Neural cell (in vitro differentiated cells): ENCODE data around the gene PRR15L. TPM values are rescaled to one million over a fixed set of nuclear protein-coding genes. Genes with fewer than 3 reads are reported as not detected.
A peak's percentile ranks its signal among the peaks of the same experiment; 100 is the strongest.

ENCODE experiments used
- H2AFZ ChIP-seq: fragments of 200-600, 300-800 bp; sonication (generic), shearing (Covaris generic); 2 replicates; pipeline ENCODE4 v1.6.0; 2014; ENCODE audit warnings: low read depth, mild to moderate bottlenecking, antibody characterized with exemption, low read length, moderate library complexity
- H3F3A ChIP-seq: fragments of 200-600 bp; shearing (Covaris generic); 2 replicates; pipeline ENCODE4 v1.6.1; 2016; ENCODE audit warnings: mild to moderate bottlenecking, moderate library complexity, mixed read lengths, antibody characterized with exemption, low read length; ENCODE audit not compliant: insufficient read depth, poor library complexity, severe bottlenecking
- H3K27ac ChIP-seq: fragments of 200-600, 300-800 bp; sonication (generic), shearing (Covaris generic); 2 replicates; pipeline ENCODE4 v1.5.1; 2014; ENCODE audit warnings: mild to moderate bottlenecking, low read length, moderate library complexity
- H3K27me3 ChIP-seq: fragments of 300-800, 200-600 bp; sonication (generic), shearing (Covaris generic); 2 replicates; pipeline ENCODE4 v1.6.0; 2014; ENCODE audit warnings: mild to moderate bottlenecking, low read depth, low read length, moderate library complexity; ENCODE audit not compliant: insufficient read depth
- H3K36me3 ChIP-seq: fragments of 300-800, 200-600 bp; sonication (generic), shearing (Covaris generic); 2 replicates; pipeline ENCODE4 v1.5.1; 2014; ENCODE audit warnings: mild to moderate bottlenecking, antibody characterized with exemption, low read length, moderate library complexity; ENCODE audit not compliant: insufficient read depth
- H3K4me2 ChIP-seq: fragments of 300-800, 200-600 bp; sonication (generic), shearing (Covaris generic); 2 replicates; pipeline ENCODE4 v1.6.0; 2014; ENCODE audit warnings: mild to moderate bottlenecking, low read length
- H3K4me3 ChIP-seq: fragments of 300-800, 200-600 bp; sonication (generic), shearing (Covaris generic); 2 replicates; pipeline ENCODE4 v1.5.1; 2014; ENCODE audit warnings: mild to moderate bottlenecking, low read length, moderate library complexity
- H3K79me2 ChIP-seq: fragments of 200-600 bp; shearing (Covaris generic); replicated peaks from 2 replicates; pipeline ENCODE4 v1.6.0; 2014; ENCODE audit warnings: mild to moderate bottlenecking, low read length, moderate library complexity; ENCODE audit not compliant: insufficient read depth
- H3K9ac ChIP-seq: fragments of 300-800, 200-600 bp; sonication (generic), shearing (Covaris generic); 2 replicates; pipeline ENCODE4 v1.6.1; 2016; ENCODE audit warnings: mild to moderate bottlenecking, low read length, mixed read lengths
- H3K9me2 ChIP-seq: fragments of 200-600 bp; shearing (Covaris generic); 2 replicates; pipeline ENCODE4 v1.6.1; 2016; ENCODE audit warnings: mild to moderate bottlenecking, low read length, mixed read lengths; ENCODE audit not compliant: insufficient read depth
- H3K9me3 ChIP-seq: fragments of 200-600, 300-800 bp; sonication (generic), shearing (Covaris generic); 2 replicates; pipeline ENCODE4 v1.6.1; 2016; ENCODE audit warnings: mild to moderate bottlenecking, mixed run types, low read length, moderate library complexity, mixed read lengths
- H4K20me1 ChIP-seq: fragments of 200-600 bp; shearing (Covaris generic); 2 replicates; pipeline ENCODE4 v1.6.1; 2016; ENCODE audit warnings: mild to moderate bottlenecking, mixed run types; ENCODE audit not compliant: insufficient read depth
- EP300 ChIP-seq: fragments of 450-650 bp; conservative IDR thresholded peaks from 2 replicates; pipeline ENCODE4 v1.6.1; 2014; ENCODE audit warnings: antibody characterized with exemption, mild to moderate bottlenecking, moderate library complexity; ENCODE audit not compliant: poor library complexity, severe bottlenecking
- EZH2 ChIP-seq: fragments of 200-600, 300-800 bp; shearing (Covaris generic), sonication (generic); IDR thresholded peaks from 2 replicates; pipeline ENCODE4 v1.6.1; 2014; ENCODE audit warnings: antibody characterized with exemption, low read length, borderline replicate concordance, mild to moderate bottlenecking; ENCODE audit not compliant: insufficient read depth, poor library complexity, severe bottlenecking
- MXI1 ChIP-seq: fragments of 450-650 bp; conservative IDR thresholded peaks from 2 replicates; pipeline ENCODE4 v1.6.1; 2014; ENCODE audit warnings: antibody characterized with exemption, mild to moderate bottlenecking; ENCODE audit not compliant: poor library complexity, severe bottlenecking
- POLR2AphosphoS5 ChIP-seq: IDR thresholded peaks from 2 replicates; pipeline ENCODE4 v1.6.1; 2012
- RAD21 ChIP-seq: fragments of 450-650 bp; conservative IDR thresholded peaks from 2 replicates; pipeline ENCODE4 v1.6.1; 2014; ENCODE audit warnings: antibody characterized with exemption, mild to moderate bottlenecking, moderate library complexity
- SMC3 ChIP-seq: fragments of 450-650 bp; conservative IDR thresholded peaks from 2 replicates; pipeline ENCODE4 v1.6.1; 2014; ENCODE audit warnings: antibody characterized with exemption, mild to moderate bottlenecking, moderate library complexity; ENCODE audit not compliant: poor library complexity
- TAF1 ChIP-seq: IDR thresholded peaks from 2 replicates; pipeline ENCODE4 v1.6.1; 2012; ENCODE audit warnings: low read depth
- polyA plus RNA-seq: library from polyadenylated mRNA; depleted of rRNA; stranded (reverse); fragments of >200 nt; gene quantifications from 2 replicates; pipeline ENCODE4 v1.2.3, GENCODE V29; 2014
- TF ChIP-seq, protein P1 (sequence below): fragments of 450-650 bp; IDR thresholded peaks from 2 replicates; pipeline ENCODE4 v1.5.1; 2014; ENCODE audit warnings: antibody characterized with exemption, mild to moderate bottlenecking, moderate library complexity; ENCODE audit not compliant: poor library complexity, severe bottlenecking
- TF ChIP-seq, protein P2 (sequence below): IDR thresholded peaks from 2 replicates; pipeline ENCODE4 v1.6.1; 2012; ENCODE audit warnings: borderline replicate concordance

PRR15L gene
- polyA plus RNA-seq, 1 donor from 2014 or later, result not detected

DNA sequence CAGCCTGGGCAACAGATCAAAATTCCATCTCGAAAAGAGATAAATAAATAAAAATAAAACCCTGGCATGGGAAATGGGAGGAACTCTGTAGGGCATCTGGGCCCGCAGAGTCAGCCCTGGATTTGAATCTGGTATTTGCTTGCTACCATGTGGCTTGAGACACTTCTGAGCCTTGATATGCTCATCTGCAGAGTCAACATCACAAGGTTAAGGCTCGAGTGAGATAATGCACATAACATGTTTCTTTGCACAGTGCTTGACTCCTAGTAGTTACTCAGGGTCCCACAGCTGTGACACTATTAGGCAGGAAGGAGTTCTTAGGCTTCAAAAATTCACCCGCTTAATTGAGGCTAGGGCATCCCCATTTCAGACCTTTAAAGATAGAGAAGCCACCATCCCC, 34.5 kb upstream of the PRR15L start:
- H3F3A ChIP-seq, result no peaks in the 10 kb centered on the region
- no peaks in the 10 kb centered on the region for H3K9me3 ChIP-seq
- H3K4me3 ChIP-seq, result no peak overlapping the region
- no peak for TF ChIP-seq TAF1
- TF ChIP-seq POLR2AphosphoS5, result no peak
- TF ChIP-seq MXI1, result no peak
- no peaks in the 10 kb centered on the region for H3K36me3 ChIP-seq
- no peaks in the 10 kb centered on the region for H3K79me2 ChIP-seq
- peak overlapping the region; percentile 13 for H3K9ac ChIP-seq
- H3K27ac ChIP-seq, result peak overlapping the region; percentile 11
- no peaks in the 10 kb centered on the region for H3K27me3 ChIP-seq
- H3K4me2 ChIP-seq, result no peak overlapping the region
- H2AFZ ChIP-seq, result no peak overlapping the region
- H4K20me1 ChIP-seq, result no peaks in the 10 kb centered on the region
- H3K9me2 ChIP-seq, result no peaks in the 10 kb centered on the region

DNA sequence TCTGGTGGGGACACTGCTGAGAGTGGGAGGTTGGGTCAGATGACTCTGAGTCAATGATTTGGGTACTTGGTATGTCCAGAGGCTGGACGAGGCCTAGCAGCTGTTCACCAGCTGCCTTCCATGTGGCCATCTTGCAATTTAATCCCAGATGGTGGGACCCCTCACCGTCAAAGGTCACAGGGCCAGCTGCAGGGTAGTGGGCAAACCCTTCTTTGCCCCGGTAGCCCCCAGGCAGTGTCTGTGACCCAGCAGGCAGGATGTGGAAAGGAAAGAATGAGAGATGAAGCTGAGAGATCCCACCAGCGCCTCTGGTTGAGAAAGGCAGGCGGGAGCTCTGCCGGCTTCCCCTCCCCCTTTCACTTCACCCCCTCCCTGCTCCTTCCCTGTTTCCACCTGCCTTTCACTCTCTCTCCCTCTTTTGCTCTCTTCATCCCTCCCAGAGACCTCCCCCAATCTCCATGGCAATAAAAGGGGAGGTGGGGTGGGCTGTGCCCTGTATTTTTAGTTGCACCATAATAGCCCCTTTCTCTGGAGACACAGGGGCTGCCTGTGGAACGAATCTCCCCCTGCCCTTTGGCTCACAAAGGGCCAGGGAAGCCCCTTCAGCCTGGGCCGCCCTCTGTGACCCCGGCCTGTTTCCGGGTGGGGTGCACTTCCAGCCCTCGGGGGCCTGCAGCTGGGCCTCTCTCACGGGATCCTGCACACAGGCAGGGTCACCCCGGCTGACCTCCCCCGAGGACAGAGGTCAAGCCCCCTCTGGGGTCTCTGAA, 33.5 kb upstream of the PRR15L start:
- peak overlapping the region; percentile 46 for H3K9ac ChIP-seq
- H3K9me3 ChIP-seq, result no peaks in the 10 kb centered on the region
- no peaks in the 10 kb centered on the region for H3K9me2 ChIP-seq
- no peaks in the 10 kb centered on the region for H3K79me2 ChIP-seq
- no peaks in the 10 kb centered on the region for H3K36me3 ChIP-seq
- no peaks in the 10 kb centered on the region for H4K20me1 ChIP-seq
- no peaks in the 10 kb centered on the region for H3K27me3 ChIP-seq
- TF ChIP-seq, protein P1, sequence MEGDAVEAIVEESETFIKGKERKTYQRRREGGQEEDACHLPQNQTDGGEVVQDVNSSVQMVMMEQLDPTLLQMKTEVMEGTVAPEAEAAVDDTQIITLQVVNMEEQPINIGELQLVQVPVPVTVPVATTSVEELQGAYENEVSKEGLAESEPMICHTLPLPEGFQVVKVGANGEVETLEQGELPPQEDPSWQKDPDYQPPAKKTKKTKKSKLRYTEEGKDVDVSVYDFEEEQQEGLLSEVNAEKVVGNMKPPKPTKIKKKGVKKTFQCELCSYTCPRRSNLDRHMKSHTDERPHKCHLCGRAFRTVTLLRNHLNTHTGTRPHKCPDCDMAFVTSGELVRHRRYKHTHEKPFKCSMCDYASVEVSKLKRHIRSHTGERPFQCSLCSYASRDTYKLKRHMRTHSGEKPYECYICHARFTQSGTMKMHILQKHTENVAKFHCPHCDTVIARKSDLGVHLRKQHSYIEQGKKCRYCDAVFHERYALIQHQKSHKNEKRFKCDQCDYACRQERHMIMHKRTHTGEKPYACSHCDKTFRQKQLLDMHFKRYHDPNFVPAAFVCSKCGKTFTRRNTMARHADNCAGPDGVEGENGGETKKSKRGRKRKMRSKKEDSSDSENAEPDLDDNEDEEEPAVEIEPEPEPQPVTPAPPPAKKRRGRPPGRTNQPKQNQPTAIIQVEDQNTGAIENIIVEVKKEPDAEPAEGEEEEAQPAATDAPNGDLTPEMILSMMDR, result peak; percentile 26
- TF ChIP-seq SMC3, result peak; percentile 32
- peak; percentile 16 for TF ChIP-seq EP300
- TF ChIP-seq POLR2AphosphoS5, result peak; percentile 6
- TF ChIP-seq, protein P2, sequence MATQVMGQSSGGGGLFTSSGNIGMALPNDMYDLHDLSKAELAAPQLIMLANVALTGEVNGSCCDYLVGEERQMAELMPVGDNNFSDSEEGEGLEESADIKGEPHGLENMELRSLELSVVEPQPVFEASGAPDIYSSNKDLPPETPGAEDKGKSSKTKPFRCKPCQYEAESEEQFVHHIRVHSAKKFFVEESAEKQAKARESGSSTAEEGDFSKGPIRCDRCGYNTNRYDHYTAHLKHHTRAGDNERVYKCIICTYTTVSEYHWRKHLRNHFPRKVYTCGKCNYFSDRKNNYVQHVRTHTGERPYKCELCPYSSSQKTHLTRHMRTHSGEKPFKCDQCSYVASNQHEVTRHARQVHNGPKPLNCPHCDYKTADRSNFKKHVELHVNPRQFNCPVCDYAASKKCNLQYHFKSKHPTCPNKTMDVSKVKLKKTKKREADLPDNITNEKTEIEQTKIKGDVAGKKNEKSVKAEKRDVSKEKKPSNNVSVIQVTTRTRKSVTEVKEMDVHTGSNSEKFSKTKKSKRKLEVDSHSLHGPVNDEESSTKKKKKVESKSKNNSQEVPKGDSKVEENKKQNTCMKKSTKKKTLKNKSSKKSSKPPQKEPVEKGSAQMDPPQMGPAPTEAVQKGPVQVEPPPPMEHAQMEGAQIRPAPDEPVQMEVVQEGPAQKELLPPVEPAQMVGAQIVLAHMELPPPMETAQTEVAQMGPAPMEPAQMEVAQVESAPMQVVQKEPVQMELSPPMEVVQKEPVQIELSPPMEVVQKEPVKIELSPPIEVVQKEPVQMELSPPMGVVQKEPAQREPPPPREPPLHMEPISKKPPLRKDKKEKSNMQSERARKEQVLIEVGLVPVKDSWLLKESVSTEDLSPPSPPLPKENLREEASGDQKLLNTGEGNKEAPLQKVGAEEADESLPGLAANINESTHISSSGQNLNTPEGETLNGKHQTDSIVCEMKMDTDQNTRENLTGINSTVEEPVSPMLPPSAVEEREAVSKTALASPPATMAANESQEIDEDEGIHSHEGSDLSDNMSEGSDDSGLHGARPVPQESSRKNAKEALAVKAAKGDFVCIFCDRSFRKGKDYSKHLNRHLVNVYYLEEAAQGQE, result no peak
- TF ChIP-seq MXI1, result no peak
- no peak overlapping the region for H2AFZ ChIP-seq
- H3K27ac ChIP-seq, result peak overlapping the region; percentile 65
- H3K4me2 ChIP-seq, result peak overlapping the region; percentile 28
- peak overlapping the region; percentile 44 for H3K4me3 ChIP-seq
- no peaks in the 10 kb centered on the region for H3F3A ChIP-seq

DNA sequence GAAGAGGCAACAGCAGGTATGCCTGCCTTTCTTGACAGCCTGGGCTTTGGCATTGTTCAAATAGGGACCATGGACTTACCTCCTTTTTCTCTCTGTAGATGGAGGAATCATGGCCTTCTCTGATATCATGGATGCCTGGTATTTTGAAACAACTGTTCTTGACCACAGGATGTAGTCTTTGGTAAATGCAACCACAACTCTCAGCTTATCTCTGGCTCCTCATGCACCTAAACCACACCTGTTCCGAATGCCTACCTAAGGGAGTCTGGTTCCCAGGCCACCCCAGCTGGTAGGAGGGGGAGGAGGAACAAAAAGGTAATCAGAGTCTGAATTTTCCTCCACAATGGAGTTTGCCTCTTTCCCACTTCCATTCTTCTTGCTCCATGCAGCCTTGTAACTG, 32.0 kb upstream of the PRR15L start:
- H3K9ac ChIP-seq, result no peak overlapping the region
- no peaks in the 10 kb centered on the region for H3K79me2 ChIP-seq
- no peaks in the 10 kb centered on the region for H3F3A ChIP-seq
- H3K4me3 ChIP-seq, result peak overlapping the region; percentile 40
- TF ChIP-seq MXI1 (no peak), RAD21 (no peak), EZH2 (no peak)
- TF ChIP-seq, protein P1, result no peak
- H3K36me3 ChIP-seq, result no peaks in the 10 kb centered on the region
- H2AFZ ChIP-seq, result no peak overlapping the region
- peak overlapping the region; percentile 32 for H3K4me2 ChIP-seq
- H3K9me2 ChIP-seq, result no peaks in the 10 kb centered on the region
- peak overlapping the region; percentile 69 for H3K27ac ChIP-seq
- no peaks in the 10 kb centered on the region for H4K20me1 ChIP-seq
- H3K27me3 ChIP-seq, result no peaks in the 10 kb centered on the region
- H3K9me3 ChIP-seq, result no peaks in the 10 kb centered on the region
